NCI-H446 treated with DMSO at 0.1 percent for 48 hours (cell line): ENCODE measurements around the gene BCL2L1.

ENCODE experiments used
- DNase-seq: peaks from one replicate; lab custom pipeline; 2025; lab: John Stamatoyannopoulos, UW

Gene BCL2L1

DNA sequence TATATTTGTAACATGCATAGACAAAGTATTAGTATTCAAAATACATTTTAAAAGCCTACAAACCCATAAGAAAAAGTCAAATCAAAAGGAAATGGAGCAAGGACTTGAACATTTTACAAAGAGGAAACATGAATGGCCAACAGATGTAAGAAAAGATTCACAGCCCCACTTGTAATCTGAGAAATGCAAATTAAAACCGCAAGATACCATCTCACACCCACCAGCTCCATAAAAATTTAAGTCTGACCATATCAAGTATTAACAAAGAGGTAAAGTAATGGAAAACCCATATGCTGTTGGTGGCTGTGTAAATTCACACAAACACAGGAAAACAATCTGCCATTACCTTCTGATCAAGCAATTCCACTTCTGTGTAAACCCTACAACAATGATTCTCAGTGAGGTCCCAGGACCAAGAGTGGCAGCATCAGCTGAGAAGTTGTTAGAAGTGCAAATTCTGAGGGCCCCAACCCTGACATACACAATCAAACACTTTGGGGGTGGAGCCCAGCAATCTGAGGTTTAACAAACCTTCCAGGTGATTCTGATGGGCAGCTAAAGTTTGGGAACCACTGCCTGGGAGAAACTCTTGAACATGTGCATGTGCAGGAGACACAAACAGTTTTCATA lies 30.9 kb downstream of the BCL2L1 start:
- no peak for DNase-seq

GRCh38 chr20:31690124-31690666 lies 32.5 kb downstream of the BCL2L1 start:
- no peak for DNase-seq

DNA sequence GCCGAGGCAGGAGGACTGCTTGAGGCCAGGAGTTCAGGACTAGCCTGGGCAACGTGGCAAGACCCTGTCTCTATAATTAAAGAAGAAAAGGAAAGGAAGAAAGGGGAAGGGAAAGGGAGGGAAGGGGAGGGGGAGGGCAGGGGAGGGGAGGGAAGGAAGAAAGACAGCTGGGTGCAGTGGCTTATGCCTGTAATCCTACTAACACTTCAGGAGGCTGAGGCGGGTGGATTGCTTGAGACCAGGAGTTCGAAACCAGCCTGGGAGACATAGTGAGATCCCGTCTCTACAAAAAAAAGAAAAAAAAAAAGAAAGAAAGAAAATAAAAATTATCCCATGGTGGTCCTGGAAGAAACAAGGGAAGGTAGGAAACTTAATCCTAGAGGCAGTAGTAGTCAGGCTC lies 33.5 kb downstream of the BCL2L1 start:
- no peak for DNase-seq

DNA sequence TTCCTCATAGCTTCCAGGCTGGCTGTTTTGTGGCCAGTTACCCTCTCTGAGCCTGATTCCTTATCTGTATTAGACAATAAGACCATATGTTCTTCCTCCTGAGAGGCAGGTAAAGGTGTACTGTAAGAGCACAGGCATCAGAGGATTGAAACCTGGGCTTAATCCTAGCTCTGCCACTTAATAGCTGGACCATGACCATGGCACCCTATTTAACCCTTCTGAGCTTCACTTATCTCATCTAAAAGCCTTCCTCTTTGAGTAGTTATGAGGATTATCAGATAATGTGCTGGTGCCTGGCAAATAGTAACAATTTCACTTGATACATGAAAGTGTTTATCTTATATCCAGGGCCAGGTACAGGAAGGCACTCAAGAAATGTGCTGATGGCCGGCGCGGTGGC lies 34.9 kb downstream of the BCL2L1 start:
- no peak for DNase-seq

- no peak for DNase-seq
Observed at GRCh38 chr20:31685853-31686643, 36.6 kb downstream of the BCL2L1 start.

DNA sequence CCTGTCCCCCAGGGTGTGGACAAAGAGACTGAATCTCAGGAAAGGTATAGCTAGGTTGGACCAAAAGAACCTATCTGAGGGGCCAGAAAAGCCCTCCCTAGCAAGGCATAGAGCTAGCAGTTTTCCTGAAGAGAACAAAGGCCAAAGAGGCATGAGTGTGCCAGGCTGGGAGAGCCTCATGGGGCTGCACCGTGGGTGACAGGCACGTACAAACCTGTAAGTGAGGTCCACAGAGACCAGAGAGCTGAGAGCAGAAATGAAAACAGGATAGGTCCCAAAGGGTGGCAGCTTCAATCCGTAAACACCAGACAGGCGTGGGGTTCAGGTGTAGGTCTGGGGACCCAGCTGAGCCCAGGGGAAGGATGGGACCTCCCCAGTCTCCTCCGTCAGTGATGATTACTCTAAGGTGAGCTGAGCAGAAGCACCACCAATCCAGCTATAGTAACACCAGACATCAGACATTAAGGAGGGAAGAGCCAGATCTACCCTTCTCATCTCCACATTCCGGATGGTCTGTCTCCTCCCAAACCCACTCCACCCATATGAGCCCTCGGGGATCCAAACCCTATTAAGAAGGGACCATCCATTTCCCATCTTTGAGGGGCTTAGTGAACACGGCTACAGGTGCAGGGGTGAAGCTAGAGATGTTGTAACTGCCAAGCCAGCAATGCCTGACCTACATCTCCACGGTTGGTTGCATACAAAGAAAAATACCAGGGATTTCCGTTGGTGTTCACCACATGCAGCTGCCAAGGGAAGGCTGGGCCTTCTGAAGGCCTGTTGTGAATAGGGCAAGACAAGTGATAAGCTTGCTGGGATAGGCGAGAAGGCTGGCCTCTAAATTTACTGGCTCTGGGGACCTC lies 38.3 kb downstream of the BCL2L1 start:
- no peak for DNase-seq

GRCh38 chr20:31682927-31683326 lies 39.7 kb downstream of the BCL2L1 start:
- no peak for DNase-seq

GRCh38 chr20:31682352-31682751 lies 40.3 kb downstream of the BCL2L1 start:
- no peak for DNase-seq

DNA sequence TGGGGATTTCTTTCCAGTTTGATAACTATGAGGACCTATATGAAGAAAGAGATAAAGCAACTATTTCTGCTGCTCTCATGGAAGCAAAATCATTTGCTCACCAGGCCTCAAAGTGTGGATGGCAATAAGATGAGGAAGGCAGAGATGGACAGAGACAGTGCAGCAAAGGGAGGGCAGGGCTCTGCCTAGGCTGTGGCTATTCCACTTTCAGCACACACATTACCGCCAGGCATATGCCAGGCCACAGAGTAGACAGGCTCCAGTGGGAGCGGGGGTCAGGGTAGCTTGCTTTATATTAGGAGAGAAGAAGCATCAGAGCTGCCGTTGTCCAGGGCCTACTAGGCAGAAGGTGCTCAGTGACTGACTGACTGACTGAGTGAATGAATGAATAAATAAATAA lies 40.9 kb downstream of the BCL2L1 start:
- DNase-seq = no peak

- DNase-seq = no peak
Observed at GRCh38 chr20:31681128-31681727, 41.4 kb downstream of the BCL2L1 start.

- no peak for DNase-seq
Observed at GRCh38 chr20:31680286-31681127, 42.2 kb downstream of the BCL2L1 start.

DNA sequence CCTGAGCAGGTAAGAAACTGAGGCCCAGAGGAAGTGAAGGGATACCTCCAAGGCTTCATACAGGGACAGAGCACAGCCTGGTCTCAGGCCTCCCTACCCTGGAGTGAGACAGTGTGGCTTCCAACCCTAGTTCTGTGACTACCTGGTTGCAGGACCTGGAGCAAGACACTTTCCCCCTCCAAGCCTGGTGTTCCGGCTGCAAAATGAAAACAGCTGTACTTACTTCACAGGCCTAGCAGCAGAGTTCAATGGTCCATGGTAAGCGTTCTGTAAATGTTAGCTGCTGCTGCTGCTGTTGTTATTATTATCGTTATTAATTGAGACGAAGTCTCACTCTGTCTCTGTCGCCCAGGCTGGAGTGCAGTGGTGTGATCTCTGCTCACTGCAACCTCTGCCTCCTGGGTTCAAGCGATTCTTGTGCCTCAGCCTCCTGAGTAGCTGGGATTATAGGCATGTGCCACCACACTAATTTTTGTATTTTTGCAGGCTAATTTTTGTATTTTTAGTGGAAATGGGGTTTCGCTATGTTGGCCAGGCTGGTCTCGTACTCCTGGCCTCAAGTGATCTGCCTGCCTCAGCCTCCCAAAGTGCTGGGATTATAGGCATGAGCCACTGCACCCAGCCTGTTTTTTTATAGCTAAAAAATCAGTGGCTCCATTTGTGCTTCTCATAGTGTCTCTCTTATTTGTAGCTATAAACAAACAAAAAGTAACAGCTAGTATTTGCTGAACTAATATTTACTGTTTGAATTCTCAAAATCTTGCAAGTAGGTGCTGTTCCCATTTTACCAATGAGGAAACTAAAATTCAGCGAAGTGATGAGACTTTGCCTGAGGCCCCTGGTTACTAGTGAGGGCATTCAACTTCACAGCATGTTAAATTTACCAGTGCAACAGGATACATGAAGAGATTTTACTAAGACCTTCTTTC lies 43.0 kb downstream of the BCL2L1 start:
- DNase-seq = no peak

DNA sequence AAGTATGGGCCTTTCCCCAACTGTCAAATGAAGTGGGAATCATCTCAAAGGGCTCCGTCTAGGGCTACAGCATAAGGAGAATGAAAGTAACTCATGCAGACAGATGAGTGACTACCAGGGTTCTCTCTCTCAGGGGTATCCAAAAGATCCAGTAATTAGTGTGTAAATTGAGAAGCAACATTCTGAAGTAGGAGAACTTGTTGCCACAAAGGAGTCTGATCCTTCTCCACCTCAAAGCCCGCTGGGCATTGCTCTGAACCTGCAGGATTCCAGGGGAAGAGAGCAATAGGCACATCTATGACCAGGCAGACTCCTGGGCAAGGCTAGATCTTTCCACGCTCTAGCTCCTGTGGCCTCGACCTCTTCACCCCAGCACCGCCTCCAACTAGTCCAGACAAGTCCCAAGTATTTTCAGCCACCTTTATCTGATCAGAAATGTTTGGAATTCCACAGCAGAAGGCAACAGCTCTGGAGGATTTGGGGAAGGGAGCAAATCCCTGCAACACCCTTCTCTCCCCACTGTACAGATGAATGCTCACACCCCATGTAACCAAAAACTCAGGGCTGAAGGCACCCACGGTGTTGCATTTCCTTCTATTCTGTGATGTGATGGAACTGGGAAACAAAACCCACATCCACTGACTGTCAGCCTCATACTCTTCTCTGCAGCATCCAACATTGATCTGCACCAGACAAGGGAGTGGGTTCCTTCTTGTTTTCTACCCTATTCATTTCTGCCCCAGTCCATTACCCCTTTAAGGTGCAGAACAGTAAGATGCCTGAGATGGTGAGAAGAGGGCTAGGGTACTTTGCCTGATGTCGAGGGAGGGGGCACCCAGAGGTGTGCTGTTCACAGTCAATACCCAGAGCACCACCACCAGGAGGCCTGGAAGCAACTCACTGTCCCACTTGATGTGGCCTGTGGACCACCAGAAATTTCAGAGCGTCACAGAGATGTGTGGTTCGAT lies 44.0 kb downstream of the BCL2L1 start:
- DNase-seq = no peak

GRCh38 chr20:31677553-31678260 lies 45.0 kb downstream of the BCL2L1 start:
- DNase-seq = no peak

DNA sequence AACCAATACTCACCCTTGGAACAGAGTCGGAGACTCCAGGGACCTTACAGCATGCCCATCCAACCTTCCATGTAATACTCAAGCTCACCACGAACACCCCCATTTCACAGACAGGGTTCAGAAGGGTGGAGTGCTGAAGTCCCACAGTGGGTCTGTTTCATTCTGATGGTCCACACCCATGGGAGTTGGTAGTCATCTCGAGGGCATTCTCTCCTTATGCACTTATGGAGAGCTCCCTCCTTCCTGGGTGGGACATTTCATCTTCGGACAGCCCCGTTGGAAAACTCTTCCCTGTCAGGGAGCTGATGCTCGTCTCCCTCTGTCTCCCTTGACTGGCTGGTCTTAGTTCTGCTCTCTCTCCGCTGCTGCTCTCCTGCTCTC lies 46.1 kb downstream of the BCL2L1 start:
- DNase-seq = no peak

DNA sequence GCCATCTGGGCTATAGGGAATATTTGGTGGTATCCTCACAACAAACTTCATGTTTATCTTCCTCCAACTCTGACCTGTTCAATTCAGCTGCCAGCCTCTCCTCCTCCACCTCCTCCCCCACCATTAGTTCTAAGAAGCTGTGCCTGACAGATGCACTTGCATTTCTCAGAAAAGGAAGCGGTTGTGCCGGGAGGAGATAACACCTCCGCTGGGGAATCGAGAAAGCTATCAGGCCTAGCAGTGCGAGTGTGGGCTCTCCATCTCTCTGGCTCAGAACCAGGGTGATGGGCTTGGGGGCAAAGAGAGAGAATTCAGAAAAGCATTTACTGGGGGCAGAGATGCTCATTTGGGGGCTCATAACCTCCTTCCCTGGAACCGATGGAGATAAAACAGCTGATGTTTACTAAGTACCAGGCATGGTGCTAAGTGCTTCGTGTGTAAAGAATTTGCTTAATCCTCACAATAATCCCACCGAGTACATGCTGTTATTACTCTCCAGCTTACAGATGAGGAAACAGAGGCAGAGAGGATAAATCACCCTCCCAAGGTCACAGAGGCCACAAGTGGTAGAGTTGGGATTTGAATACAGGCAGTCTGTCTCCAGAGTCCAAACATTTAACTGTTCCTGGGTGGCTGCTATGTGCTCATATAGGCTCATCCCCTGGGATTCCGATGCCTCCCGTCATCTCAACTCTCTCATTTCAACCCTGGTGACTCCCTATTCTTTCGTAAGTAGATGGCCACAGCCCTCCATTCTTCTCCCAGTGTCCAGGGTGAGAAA lies 46.6 kb downstream of the BCL2L1 start:
- no peak for DNase-seq
